Measurements from ENCODE around the gene TNS3.

TNS3 gene

GRCh38 chr7:47389171-47389922 is 192.6 kb downstream of the TNS3 start:
- H3K4me3 ChIP-seq (ENCODE audit: low read depth, low read length), result no peak overlapping the region

GRCh38 chr7:47387506-47387905 is 194.4 kb downstream of the TNS3 start:
- no peak for DNase-seq (ENCODE audit: low read depth)
- no peak overlapping the region for H3K4me3 ChIP-seq (ENCODE audit: low read depth, low read length)
- TF ChIP-seq CTCF (IDR thresholded peaks at IDR 0.05; ENCODE audit: low read depth, low read length, missing control alignments), result no peak

More at GRCh38 chr7:47389171-47389922, 192.6 kb downstream of the TNS3 start:
- no peak for DNase-seq (ENCODE audit: low read depth)
- no peak for TF ChIP-seq CTCF (IDR thresholded peaks at IDR 0.05; ENCODE audit: low read depth, low read length, missing control alignments)

- no peak overlapping the region for H3K4me3 ChIP-seq (ENCODE audit: low read depth, low read length)
- DNase-seq (ENCODE audit: low read depth), result no peak
- no peak for TF ChIP-seq CTCF (IDR thresholded peaks at IDR 0.05; ENCODE audit: low read depth, low read length, missing control alignments)
Observed at GRCh38 chr7:47386273-47386835, 195.6 kb downstream of the TNS3 start.

- H3K4me3 ChIP-seq (ENCODE audit: low read depth, low read length), result no peak overlapping the region
Observed at GRCh38 chr7:47385536-47386125, 196.3 kb downstream of the TNS3 start.

GRCh38 chr7:47384755-47385535 is 197.0 kb downstream of the TNS3 start:
- TF ChIP-seq CTCF (IDR thresholded peaks at IDR 0.05; ENCODE audit: low read depth, low read length, missing control alignments), result no peak
- no peak for DNase-seq (ENCODE audit: low read depth)
- no peak overlapping the region for H3K4me3 ChIP-seq (ENCODE audit: low read depth, low read length)

More at GRCh38 chr7:47385536-47386125, 196.3 kb downstream of the TNS3 start:
- no peak for TF ChIP-seq CTCF (IDR thresholded peaks at IDR 0.05; ENCODE audit: low read depth, low read length, missing control alignments)
- no peak for DNase-seq (ENCODE audit: low read depth)

GRCh38 chr7:47383696-47384445 is 198.0 kb downstream of the TNS3 start:
- no peak for TF ChIP-seq CTCF (IDR thresholded peaks at IDR 0.05; ENCODE audit: low read depth, low read length, missing control alignments)
- DNase-seq (ENCODE audit: low read depth), result no peak
- no peak overlapping the region for H3K4me3 ChIP-seq (ENCODE audit: low read depth, low read length)
